NCI-H345 treated with DMSO at 0.1 percent for 48 hours (cell line): ENCODE measurements around the gene POU2AF2.

ENCODE experiments used
- DNase-seq: peaks from one replicate; lab custom pipeline; 2025; ENCODE audit not compliant: unreplicated experiment; lab: John Stamatoyannopoulos, UW

The POU2AF2 gene

GRCh38 chr11:111329306-111330204, 84.0 kb downstream of the POU2AF2 start:
- DNase-seq, result no peak

GRCh38 chr11:111330234-111330893, 84.8 kb downstream of the POU2AF2 start:
- DNase-seq, result no peak

GRCh38 chr11:111331711-111332479, 86.4 kb downstream of the POU2AF2 start:
- DNase-seq, result no peak

GRCh38 chr11:111334532-111335502, 89.3 kb downstream of the POU2AF2 start:
- DNase-seq, result peak; percentile 97

DNA sequence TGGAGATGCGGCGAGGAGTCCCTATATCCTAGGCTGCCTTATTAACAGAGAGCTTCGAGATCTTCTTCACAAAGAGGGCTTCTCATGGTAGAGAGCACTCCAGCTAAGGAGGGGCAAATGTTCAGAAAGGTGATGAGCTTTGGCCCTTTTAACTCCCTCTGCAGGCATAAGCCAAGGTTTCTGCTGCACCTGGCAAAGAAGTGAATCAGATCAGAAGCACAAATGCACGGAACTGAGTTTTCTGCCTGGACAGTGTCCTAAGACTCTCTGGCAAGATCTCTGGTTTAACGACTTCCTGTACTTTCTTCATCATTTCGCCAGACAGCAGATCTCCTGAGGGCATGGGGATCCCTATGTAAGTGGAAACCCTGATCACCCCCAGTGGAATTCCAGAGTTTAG, 90.0 kb downstream of the POU2AF2 start:
- DNase-seq, result no peak
